ENCODE results near the gene LCK.
A peak's percentile ranks its signal among the peaks of the same experiment; 100 is the strongest.

The LCK gene

GRCh38 chr1:32250893-32251716 is at the start of gene LCK:
TSS of gene LCK (plus strand) at chr1:32251265. CDS start at chr1:32274330, 23,065 bp downstream.
- DNase-seq (ENCODE audit: low spot score): no peak

GRCh38 chr1:32204943-32205361 is 46.1 kb upstream of the LCK start:
- DNase-seq (ENCODE audit: low spot score): no peak

- peak; percentile 89 for DNase-seq (ENCODE audit: low spot score)
These were observed 45.4 kb upstream of the LCK start, which contains the start of gene IQCC for GRCh38 chr1:32205401-32206370. TSS of gene IQCC (plus strand) at chr1:32205671. CDS start at chr1:32205682, 11 bp downstream.

- DNase-seq (ENCODE audit: low spot score): no peak
These were observed 42.6 kb upstream of the LCK start for GRCh38 chr1:32208469-32208868.

- DNase-seq (ENCODE audit: low spot score): no peak
These were observed 42.2 kb upstream of the LCK start, which contains the start of gene DCDC2B for GRCh38 chr1:32208891-32209328. TSS of gene DCDC2B (plus strand) at chr1:32209089. CDS start at chr1:32209094, 5 bp downstream.

GRCh38 chr1:32215629-32216480 is 35.2 kb upstream of the LCK start:
- DNase-seq (ENCODE audit: low spot score): no peak

GRCh38 chr1:32216566-32216965 is 34.5 kb upstream of the LCK start:
- no peak for DNase-seq (ENCODE audit: low spot score)

GRCh38 chr1:32219022-32219421 is 32.0 kb upstream of the LCK start:
- DNase-seq (ENCODE audit: low spot score): no peak

GRCh38 chr1:32220746-32221580 is 30.1 kb upstream of the LCK start:
- no peak for DNase-seq (ENCODE audit: low spot score)

- no peak for DNase-seq (ENCODE audit: low spot score)
These were observed 29.5 kb upstream of the LCK start for GRCh38 chr1:32221581-32221979.

- DNase-seq (ENCODE audit: low spot score): peak; percentile 92
These were observed 28.9 kb upstream of the LCK start, which contains the start of the genes EIF3I and TMEM234 for GRCh38 chr1:32221980-32222755. TSS of gene EIF3I (plus strand) at chr1:32222407. CDS start at chr1:32222442, 35 bp downstream. TSS of gene TMEM234 (minus strand) at chr1:32222353. CDS start at chr1:32222322, 31 bp downstream.

GRCh38 chr1:32223683-32224082 is 27.4 kb upstream of the LCK start:
- DNase-seq (ENCODE audit: low spot score): no peak

- no peak for DNase-seq (ENCODE audit: low spot score)
These were observed 26.8 kb upstream of the LCK start for GRCh38 chr1:32224285-32224684.

- DNase-seq (ENCODE audit: low spot score): no peak
These were observed 22.3 kb upstream of the LCK start for GRCh38 chr1:32228771-32229170.

- no peak for DNase-seq (ENCODE audit: low spot score)
These were observed 19.1 kb upstream of the LCK start for GRCh38 chr1:32231843-32232432.

GRCh38 chr1:32232558-32233304 is 18.3 kb upstream of the LCK start:
- DNase-seq (ENCODE audit: low spot score): no peak

- no peak for DNase-seq (ENCODE audit: low spot score)
These were observed 16.3 kb upstream of the LCK start for GRCh38 chr1:32234792-32235191.

- DNase-seq (ENCODE audit: low spot score): no peak
These were observed 11.7 kb upstream of the LCK start for GRCh38 chr1:32239337-32239736.

GRCh38 chr1:32239790-32240139 is 11.3 kb upstream of the LCK start:
- no peak for DNase-seq (ENCODE audit: low spot score)

All from putamen (tissue), 1 donor.